Karpas-422 (cell line): ENCODE results near the gene DDHD1. TPM values are rescaled to one million over a fixed set of nuclear protein-coding genes. Genes with fewer than 3 reads are reported as not detected.

ENCODE experiments used
- DNase-seq: peaks from one replicate; pipeline ENCODE4 v3.0.0-alpha.2; 2015
- H2AFZ ChIP-seq: fragments of 200-600 bp; sonication (generic); 2 replicates; pipeline ENCODE4 v1.6.1; 2014; ENCODE audit warnings: antibody characterized with exemption, low read length, mixed read lengths
- H3K27ac ChIP-seq: fragments of 200-600 bp; sonication (generic); 2 replicates; pipeline ENCODE4 v1.5.1; 2014; ENCODE audit warnings: mild to moderate bottlenecking, low read length, moderate library complexity
- H3K27me3 ChIP-seq: fragments of 200-600 bp; sonication (generic); 2 replicates; pipeline ENCODE4 v1.6.1; 2014; ENCODE audit warnings: low read length, mixed read lengths
- H3K36me3 ChIP-seq: fragments of 200-600 bp; sonication (generic); 2 replicates; pipeline ENCODE4 v1.6.1; 2014; ENCODE audit warnings: low read length, mixed read lengths; ENCODE audit not compliant: insufficient read depth
- H3K4me1 ChIP-seq: fragments of 200-600 bp; sonication (generic); 2 replicates; pipeline ENCODE4 v1.6.1; 2014; ENCODE audit warnings: mild to moderate bottlenecking, low read length, mixed read lengths
- H3K4me2 ChIP-seq: fragments of 200-600 bp; sonication (generic); 2 replicates; pipeline ENCODE4 v1.6.1; 2014; ENCODE audit warnings: low read length, low read depth, mild to moderate bottlenecking; ENCODE audit not compliant: poor library complexity, severe bottlenecking
- H3K4me3 ChIP-seq: fragments of 200-600 bp; sonication (generic); 2 replicates; pipeline ENCODE4 v1.5.1; 2014; ENCODE audit warnings: mild to moderate bottlenecking, antibody characterized with exemption, low read length, mixed read lengths
- H3K79me2 ChIP-seq: fragments of 200-600 bp; sonication (generic); 2 replicates; pipeline ENCODE4 v1.6.1; 2014; ENCODE audit warnings: mild to moderate bottlenecking, low read length, mixed read lengths
- H3K9ac ChIP-seq: fragments of 200-600 bp; sonication (generic); 2 replicates; pipeline ENCODE4 v1.6.0; 2014; ENCODE audit warnings: low read length
- H3K9me2 ChIP-seq: fragments of 200-600 bp; sonication (generic), shearing (Covaris generic); replicated peaks from 2 replicates; pipeline ENCODE4 v1.6.0; 2014; ENCODE audit warnings: mild to moderate bottlenecking, low read length, moderate library complexity; ENCODE audit not compliant: insufficient read depth
- H3K9me3 ChIP-seq: fragments of 300-700, 200-600 bp; sonication (generic); 2 replicates; pipeline ENCODE4 v1.6.1; 2014; ENCODE audit warnings: low read length, mixed read lengths
- H4K20me1 ChIP-seq: fragments of 200-600 bp; sonication (generic); 2 replicates; pipeline ENCODE4 v1.6.1; 2014; ENCODE audit warnings: mild to moderate bottlenecking, antibody characterized with exemption, low read length, low read depth; ENCODE audit not compliant: insufficient read depth
- total RNA-seq: library from RNA; depleted of rRNA; stranded (reverse); fragments of >200 nt; shearing (Covaris generic); gene quantifications from 2 replicates; pipeline ENCODE4 v1.2.3, GENCODE V29; 2014; ENCODE audit warnings: low replicate concordance

DDHD1 gene
- total RNA-seq, 1 experiment from 2014 or later = 127 TPM

- no peak for DNase-seq
- H3K9ac ChIP-seq = no peak overlapping the region
- no peaks in the 10 kb centered on the region for H3K27me3 ChIP-seq
- H3K27ac ChIP-seq = no peak overlapping the region
- no peaks in the 10 kb centered on the region for H3K4me1 ChIP-seq
- no peak overlapping the region for H2AFZ ChIP-seq
- H3K36me3 ChIP-seq = peaks cover 56% of the 10 kb centered on the region
- no peaks in the 10 kb centered on the region for H4K20me1 ChIP-seq
- H3K9me2 ChIP-seq = no peaks in the 10 kb centered on the region
- H3K4me3 ChIP-seq = no peak overlapping the region
- H3K4me2 ChIP-seq = no peak overlapping the region
- no peaks in the 10 kb centered on the region for H3K9me3 ChIP-seq
- no peaks in the 10 kb centered on the region for H3K79me2 ChIP-seq
These were observed 120.2 kb downstream of the DDHD1 start for GRCh38 chr14:53032838-53033390.

- H3K79me2 ChIP-seq = no peaks in the 10 kb centered on the region
These were observed 120.8 kb downstream of the DDHD1 start for GRCh38 chr14:53032161-53032803.

GRCh38 chr14:53027562-53027961, 125.6 kb downstream of the DDHD1 start:
- Histone ChIP-seq H3K27me3 (no peaks in the 10 kb centered on the region), H3K9ac (no peak overlapping the region), H4K20me1 (no peaks in the 10 kb centered on the region), H3K4me2 (no peak overlapping the region), H3K36me3 (peaks cover 25% of the 10 kb centered on the region), H3K4me1 (no peaks in the 10 kb centered on the region), H3K79me2 (no peaks in the 10 kb centered on the region), H3K4me3 (no peak overlapping the region), H3K9me3 (no peaks in the 10 kb centered on the region), H2AFZ (no peak overlapping the region), H3K27ac (no peak overlapping the region), H3K9me2 (no peaks in the 10 kb centered on the region)
- no peak for DNase-seq

More at GRCh38 chr14:53032161-53032803, 120.8 kb downstream of the DDHD1 start:
- Histone ChIP-seq H3K4me1 (no peaks in the 10 kb centered on the region), H2AFZ (no peak overlapping the region), H3K9me2 (no peaks in the 10 kb centered on the region), H3K4me3 (no peak overlapping the region), H3K27me3 (no peaks in the 10 kb centered on the region), H3K27ac (no peak overlapping the region), H3K9ac (no peak overlapping the region), H3K9me3 (no peaks in the 10 kb centered on the region), H3K36me3 (peaks cover 54% of the 10 kb centered on the region), H3K4me2 (no peak overlapping the region), H4K20me1 (no peaks in the 10 kb centered on the region)
- DNase-seq = no peak

GRCh38 chr14:53027041-53027440, 126.1 kb downstream of the DDHD1 start:
- no peaks in the 10 kb centered on the region for H3K4me1 ChIP-seq
- H3K36me3 ChIP-seq = peaks cover 20% of the 10 kb centered on the region
- no peak overlapping the region for H3K4me3 ChIP-seq
- H3K9me3 ChIP-seq = no peaks in the 10 kb centered on the region
- no peak overlapping the region for H3K4me2 ChIP-seq
- H3K9ac ChIP-seq = no peak overlapping the region
- H3K9me2 ChIP-seq = no peaks in the 10 kb centered on the region
- H3K27me3 ChIP-seq = no peaks in the 10 kb centered on the region
- H4K20me1 ChIP-seq = no peaks in the 10 kb centered on the region
- no peak for DNase-seq
- no peak overlapping the region for H2AFZ ChIP-seq
- H3K79me2 ChIP-seq = no peaks in the 10 kb centered on the region
- no peak overlapping the region for H3K27ac ChIP-seq

- Histone ChIP-seq H3K9me3 (no peaks in the 10 kb centered on the region), H3K9me2 (no peaks in the 10 kb centered on the region), H3K4me2 (no peak overlapping the region), H3K27ac (no peak overlapping the region), H2AFZ (no peak overlapping the region), H3K27me3 (no peaks in the 10 kb centered on the region), H4K20me1 (no peaks in the 10 kb centered on the region), H3K36me3 (peaks cover 15% of the 10 kb centered on the region; the same call in 1 of the 2 replicates), H3K79me2 (no peaks in the 10 kb centered on the region), H3K4me1 (peaks cover 10% of the 10 kb centered on the region), H3K9ac (no peak overlapping the region), H3K4me3 (no peak overlapping the region)
- DNase-seq = no peak
These were observed 129.8 kb downstream of the DDHD1 start for GRCh38 chr14:53023325-53023724.

- peaks cover 10% of the 10 kb centered on the region for H3K4me1 ChIP-seq
- H3K4me3 ChIP-seq = no peak overlapping the region
- H3K9me2 ChIP-seq = no peaks in the 10 kb centered on the region
- no peak overlapping the region for H3K4me2 ChIP-seq
- H3K27me3 ChIP-seq = no peaks in the 10 kb centered on the region
- no peaks in the 10 kb centered on the region for H3K79me2 ChIP-seq
- no peak overlapping the region for H3K9ac ChIP-seq
- no peaks in the 10 kb centered on the region for H4K20me1 ChIP-seq
- no peak for DNase-seq
- H3K9me3 ChIP-seq = no peaks in the 10 kb centered on the region
- no peak overlapping the region for H3K27ac ChIP-seq
- no peak overlapping the region for H2AFZ ChIP-seq
- H3K36me3 ChIP-seq = peaks cover 12% of the 10 kb centered on the region; the same call in 1 of the 2 replicates
These were observed 130.5 kb downstream of the DDHD1 start for GRCh38 chr14:53022593-53022992.

GRCh38 chr14:53020193-53020932, 132.8 kb downstream of the DDHD1 start:
- no peaks in the 10 kb centered on the region for H3K9me2 ChIP-seq
- H3K27me3 ChIP-seq = no peaks in the 10 kb centered on the region
- H3K36me3 ChIP-seq = peaks cover 11% of the 10 kb centered on the region; the same call in 1 of the 2 replicates
- no peaks in the 10 kb centered on the region for H4K20me1 ChIP-seq
- H3K4me2 ChIP-seq = no peak overlapping the region
- H3K27ac ChIP-seq = no peak overlapping the region
- H3K4me1 ChIP-seq = peaks cover 10% of the 10 kb centered on the region
- DNase-seq = no peak
- no peak overlapping the region for H2AFZ ChIP-seq
- no peak overlapping the region for H3K9ac ChIP-seq
- no peak overlapping the region for H3K4me3 ChIP-seq
- no peaks in the 10 kb centered on the region for H3K9me3 ChIP-seq
- H3K79me2 ChIP-seq = no peaks in the 10 kb centered on the region

GRCh38 chr14:53019406-53019805, 133.7 kb downstream of the DDHD1 start:
- peaks cover 10% of the 10 kb centered on the region for H3K4me1 ChIP-seq
- H3K36me3 ChIP-seq = peaks cover 11% of the 10 kb centered on the region; the same call in 1 of the 2 replicates
- H3K27me3 ChIP-seq = no peaks in the 10 kb centered on the region
- no peak for DNase-seq
- H3K4me2 ChIP-seq = no peak overlapping the region
- H3K9ac ChIP-seq = no peak overlapping the region
- no peaks in the 10 kb centered on the region for H3K9me2 ChIP-seq
- H3K27ac ChIP-seq = no peak overlapping the region
- no peak overlapping the region for H3K4me3 ChIP-seq
- no peaks in the 10 kb centered on the region for H4K20me1 ChIP-seq
- no peaks in the 10 kb centered on the region for H3K79me2 ChIP-seq
- H3K9me3 ChIP-seq = no peaks in the 10 kb centered on the region
- H2AFZ ChIP-seq = no peak overlapping the region
